HG03139 (cell line): Measurements from ENCODE around the gene OTOG.

Experiments used
- ATAC-seq: cut with Tn5 transposase; IDR thresholded peaks from one replicate; pipeline ENCODE4 v1.9.1; 2021; ENCODE audit not compliant: unreplicated experiment

The OTOG gene

DNA sequence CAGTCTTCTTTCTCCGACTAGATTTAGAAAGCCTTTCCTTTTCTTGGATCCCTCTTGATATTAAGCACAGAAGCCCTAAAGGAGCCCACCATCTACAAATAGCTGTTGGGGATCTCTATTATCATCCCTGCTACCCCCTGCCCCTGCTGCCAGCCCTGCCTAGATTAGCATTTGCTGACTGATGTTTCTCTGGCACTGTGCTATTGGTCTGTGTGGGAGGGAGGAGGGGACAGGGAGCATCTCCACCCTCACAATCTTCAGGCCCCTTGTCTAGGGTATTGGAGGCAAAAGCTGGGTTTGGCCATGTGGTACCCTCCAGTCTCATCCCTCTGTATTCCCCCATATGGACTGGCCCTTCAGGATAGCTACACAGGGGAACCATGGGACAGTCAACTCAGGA lies 9.0 kb upstream of the OTOG start:
- ATAC-seq: no peak

DNA sequence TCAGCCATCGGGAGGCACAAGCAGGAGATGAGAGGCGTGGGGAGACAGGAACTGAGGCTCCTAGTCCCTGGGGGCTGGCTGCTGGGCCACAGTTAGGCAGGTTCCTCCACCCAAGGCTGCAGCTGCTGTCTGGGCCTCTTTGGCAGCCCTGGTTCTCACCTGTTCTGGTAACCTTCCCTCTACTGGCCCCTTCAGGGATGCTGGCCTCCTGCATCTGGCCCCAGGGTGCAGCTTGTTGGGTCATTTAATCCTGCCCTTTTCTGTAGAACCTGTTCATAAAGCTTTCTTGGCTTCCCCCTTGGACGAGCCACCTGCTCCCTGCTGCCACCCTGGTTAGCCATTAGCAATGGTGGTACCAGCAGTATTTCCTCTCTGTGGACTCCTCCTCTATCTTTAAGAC lies 8.3 kb upstream of the OTOG start:
- ATAC-seq: no peak

DNA sequence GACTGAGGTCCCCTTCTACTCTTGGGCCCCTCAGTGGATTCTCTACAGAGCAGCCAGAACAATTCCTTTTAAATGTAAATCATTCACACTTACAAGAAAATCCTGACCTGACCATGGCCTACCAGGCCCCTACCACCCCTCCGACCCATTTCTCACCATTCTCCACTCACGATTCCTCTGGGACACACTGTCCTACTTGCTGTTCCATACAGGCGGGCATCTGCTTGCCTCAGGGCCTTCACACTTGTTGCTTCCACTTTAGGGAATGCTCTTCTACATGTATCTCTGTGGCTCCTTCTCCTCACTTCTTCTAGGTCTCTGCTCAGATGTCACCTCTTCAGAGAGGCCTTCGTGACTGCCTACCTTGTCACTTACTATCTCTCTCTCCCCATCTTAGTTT lies 6.3 kb upstream of the OTOG start:
- ATAC-seq: no peak

DNA sequence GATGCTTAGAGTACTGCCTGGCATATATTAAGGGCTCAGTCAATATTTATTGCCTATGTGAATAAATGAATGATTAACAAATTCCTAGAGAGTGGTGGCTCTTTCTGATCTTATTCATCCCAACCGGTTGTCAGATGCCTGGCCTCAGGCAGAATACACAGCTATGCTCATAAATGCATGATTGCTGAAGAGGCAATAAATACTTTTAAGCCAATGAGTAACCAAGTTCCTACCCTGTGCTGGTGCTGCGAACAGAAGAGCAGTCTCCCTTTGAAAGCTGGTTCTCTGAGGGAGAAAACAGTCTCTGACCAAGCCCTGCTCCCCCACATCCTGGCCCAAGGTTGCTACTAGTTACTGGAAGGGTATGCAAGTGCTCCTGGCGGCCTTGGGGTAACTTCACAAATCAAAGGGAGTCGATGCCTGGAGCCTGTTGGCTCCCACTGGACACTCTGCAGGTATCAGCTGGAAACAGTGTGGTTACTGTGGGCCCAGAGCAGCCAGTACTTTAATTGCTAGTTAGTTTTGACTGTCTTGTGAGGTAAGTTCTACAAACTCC lies 5.7 kb upstream of the OTOG start:
- ATAC-seq: no peak

- ATAC-seq: no peak
Measured at GRCh38 chr11:17542249-17542648, 4.8 kb upstream of the OTOG start.

- ATAC-seq: no peak
Measured at GRCh38 chr11:17543041-17543440, 4.0 kb upstream of the OTOG start.

- no peak for ATAC-seq
Measured at GRCh38 chr11:17543574-17544180, 3.4 kb upstream of the OTOG start.

DNA sequence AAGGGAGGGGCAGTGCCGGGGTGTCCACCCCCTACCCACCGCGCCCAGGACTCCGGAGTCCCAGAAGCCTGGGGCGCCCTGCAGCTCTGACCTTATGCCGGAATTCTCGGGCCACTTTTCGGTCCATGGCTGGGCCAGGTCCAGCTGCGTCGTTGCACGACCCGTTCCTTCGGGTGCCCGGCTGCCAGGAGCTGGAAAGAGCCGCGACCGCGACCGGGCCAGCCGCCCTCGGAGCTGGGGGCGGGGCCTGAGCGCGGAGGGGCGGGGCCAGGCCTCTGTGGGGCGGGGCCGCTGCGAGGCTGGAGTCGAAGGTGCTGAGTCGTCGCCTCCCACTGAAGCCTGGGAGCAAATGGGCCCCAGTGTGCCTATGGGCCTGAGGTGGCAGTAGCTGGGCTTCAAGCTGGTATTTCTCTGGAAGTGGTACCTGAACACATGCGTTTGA lies 2.9 kb upstream of the OTOG start, which contains the start of gene USH1C:
Gene USH1C, minus strand, starts transcription at position 236 of the 442 bp plus-strand sequence. Its CDS starts 109 bp downstream, at position 127.
- ATAC-seq: no peak

DNA sequence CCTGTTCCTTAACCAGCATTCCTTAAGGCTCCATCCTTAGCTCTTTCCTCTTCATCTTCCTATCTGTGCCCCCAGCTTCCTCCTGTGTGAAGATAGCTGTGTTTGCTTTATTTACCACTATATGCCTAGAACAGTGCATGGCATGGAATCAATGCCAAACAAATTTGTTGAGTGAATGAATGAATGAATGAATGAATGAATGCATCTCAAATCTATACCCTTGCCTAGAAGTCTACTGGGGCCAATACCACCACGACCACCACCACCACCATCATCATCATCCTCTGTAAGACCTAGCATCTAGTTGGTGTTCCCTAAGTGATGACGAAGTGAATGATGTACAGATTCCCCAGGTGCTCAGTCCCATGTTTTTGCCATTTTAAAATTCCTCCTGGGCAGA lies 819 bp upstream of the OTOG start:
- ATAC-seq: no peak

DNA sequence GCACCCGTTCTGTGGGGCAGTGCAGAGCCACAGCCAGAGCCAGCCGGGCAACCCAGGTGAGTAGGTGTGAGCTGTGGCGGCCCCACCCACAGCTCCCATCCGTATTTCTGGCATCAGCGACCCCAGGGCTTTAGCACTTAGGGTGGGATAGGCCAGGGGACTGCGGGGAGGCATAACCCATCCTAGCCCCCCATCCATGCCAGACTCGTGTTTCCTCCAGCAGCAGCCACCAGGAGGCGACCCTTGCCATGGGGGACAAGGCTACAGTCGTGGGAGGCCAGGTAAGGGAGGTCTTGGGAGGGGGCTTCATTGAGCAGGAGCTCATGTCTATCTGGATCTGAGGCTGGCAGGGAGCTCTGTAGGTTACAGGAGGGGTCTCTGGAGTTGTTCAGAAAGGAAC lies 873 bp downstream of the OTOG start:
- no peak for ATAC-seq

- ATAC-seq: no peak
Measured at GRCh38 chr11:17548444-17548843, 1.4 kb downstream of the OTOG start.

GRCh38 chr11:17550450-17551346 lies 3.6 kb downstream of the OTOG start:
- no peak for ATAC-seq

DNA sequence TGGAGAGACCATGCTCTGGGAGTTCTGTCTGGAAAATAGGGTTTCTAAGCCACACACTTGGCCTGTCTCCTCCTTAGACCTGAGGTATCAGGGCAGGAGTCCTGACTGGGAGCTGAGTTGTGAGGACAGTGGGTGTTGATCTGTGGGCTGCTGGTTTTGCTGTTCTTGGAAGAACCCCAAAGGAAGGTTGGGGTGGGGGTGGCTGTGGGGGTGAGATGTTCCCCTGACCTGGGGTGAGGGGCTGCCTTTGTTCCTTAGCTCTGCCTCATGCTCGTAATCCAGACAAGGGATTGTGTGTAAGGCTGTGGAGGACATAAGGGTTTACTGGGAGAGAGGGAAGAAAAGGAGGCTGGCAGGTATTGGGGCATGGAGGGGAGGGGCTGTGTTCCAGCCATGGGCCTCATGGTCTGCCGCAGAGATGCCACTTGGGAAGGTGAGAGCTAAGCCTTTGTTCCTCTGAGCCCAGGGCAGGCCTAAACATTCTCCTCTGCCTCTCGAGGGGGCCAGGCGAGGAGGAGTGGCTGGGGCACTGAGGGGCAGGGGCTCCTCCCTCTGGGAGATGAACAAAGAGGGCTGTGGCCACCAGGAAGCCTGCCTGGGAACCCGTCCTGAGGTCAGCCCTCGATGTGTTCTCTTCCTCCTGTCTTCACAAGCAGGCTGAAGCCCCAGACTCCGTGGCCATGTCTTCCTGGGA lies 4.4 kb downstream of the OTOG start:
- no peak for ATAC-seq

DNA sequence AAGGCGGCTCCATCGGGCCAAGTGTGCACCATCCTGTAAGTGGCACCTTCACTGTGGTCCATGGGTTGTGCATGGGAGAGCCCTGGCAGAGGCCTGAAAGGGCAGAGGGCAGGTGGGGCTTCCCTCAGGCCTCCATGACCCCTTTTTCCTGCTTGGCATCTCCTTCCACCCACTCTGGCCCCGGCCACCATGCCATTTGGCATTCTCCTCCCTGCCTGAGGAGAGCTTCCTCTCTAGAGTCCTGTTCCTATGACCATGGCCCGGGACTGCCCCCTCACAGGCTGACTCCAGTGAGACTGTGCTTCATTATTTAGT lies 4.9 kb downstream of the OTOG start:
- no peak for ATAC-seq

DNA sequence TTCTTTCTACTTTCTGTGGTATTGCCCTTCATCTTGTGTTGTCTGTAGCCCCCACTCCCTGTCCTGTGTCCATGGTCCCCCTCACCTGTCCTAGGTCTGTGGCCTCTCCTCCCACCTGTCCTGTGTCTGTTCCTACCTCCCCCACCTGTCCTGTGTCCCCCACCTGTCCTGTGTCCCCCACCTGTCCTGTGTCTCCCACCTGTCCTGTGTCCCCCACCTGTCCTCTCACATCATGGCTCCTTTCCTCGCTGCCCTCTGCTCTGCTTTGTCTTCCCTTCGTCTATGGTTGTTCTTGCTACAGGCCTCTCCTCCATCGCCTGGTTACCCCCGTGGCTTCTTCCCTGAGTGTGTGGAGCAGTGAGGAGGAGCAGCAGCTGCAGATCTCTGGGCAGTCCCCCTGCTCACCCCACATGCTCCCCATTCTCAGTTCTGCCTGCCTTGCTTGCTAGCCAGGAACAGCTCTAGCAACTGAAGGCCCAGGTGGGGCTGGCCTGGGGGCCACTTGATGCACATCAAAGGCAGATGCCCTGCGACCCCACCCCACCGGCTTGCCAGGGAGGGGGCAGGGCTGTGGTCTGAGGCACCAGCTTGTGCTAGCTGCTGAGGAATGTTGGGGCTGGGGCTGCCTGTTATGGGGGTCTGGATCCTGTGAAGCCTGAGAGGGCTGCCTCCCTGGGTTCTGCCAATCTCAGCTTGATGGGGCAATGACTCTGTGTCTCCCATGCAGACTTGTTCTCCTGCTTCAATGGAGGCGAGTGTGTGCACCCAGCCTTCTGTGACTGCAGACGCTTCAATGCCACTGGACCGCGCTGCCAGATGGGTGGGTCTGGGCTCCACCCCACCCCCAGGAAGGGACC lies 5.6 kb downstream of the OTOG start:
- ATAC-seq: no peak

GRCh38 chr11:17553249-17553546 lies 6.1 kb downstream of the OTOG start:
- no peak for ATAC-seq

DNA sequence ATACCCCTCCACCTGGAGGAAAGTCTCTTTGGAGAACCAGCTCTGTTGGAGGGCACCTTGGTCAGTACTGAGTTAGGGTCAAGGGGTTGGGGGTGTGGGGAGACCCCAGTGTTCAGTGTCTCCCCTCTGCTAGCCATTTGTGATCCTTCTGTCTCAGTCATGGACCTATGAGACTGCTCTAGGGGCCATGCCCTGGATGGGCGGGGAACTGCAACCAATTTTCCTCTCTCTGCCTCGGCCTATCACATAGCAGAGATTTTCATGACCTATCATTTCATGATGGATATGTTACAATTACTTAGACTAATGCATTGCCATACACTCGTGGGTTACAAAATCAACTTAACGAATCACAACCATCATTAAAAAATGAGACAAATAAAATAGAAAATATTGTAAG lies 7.4 kb downstream of the OTOG start:
- no peak for ATAC-seq

GRCh38 chr11:17556999-17557398 lies 9.9 kb downstream of the OTOG start:
- ATAC-seq: no peak

- no peak for ATAC-seq
Measured at GRCh38 chr11:17558025-17558780, 11.1 kb downstream of the OTOG start.

DNA sequence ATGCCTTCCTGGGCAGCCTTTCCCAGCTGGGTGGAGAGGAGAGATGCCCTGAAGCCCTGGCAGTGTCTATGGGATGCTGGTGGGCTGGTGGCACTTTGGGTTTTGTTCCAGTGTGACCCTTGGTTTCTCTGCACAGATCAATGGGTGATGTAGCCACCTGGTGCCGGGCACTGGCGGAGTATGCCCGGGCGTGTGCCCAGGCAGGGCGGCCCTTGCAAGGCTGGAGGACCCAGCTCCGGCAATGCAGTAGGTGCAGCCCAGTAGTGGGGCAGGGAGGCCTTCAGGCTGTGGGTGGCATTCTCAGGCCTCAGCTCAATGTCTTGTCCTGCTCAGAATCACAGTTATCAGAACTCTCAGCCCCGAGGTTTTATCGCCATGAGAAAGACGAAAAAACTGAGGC lies 11.9 kb downstream of the OTOG start:
- ATAC-seq: no peak
